GM23338 (cell line): ENCODE data around the gene LAT.

Source experiments
- CTCF ChIP-seq, 2 experiments: fragments of 200-600 bp in 1 of 2; sonication (generic) in 1 of 2; conservative IDR thresholded peaks; 2 replicates each; pipeline versions ENCODE4 v1.5.1 to v1.6.1; 2016 to 2017; ENCODE audit warnings: antibody characterized with exemption in 2 of 2, low read depth in 2 of 2, mild to moderate bottlenecking in 2 of 2, moderate library complexity in 1 of 2
- EZH2 ChIP-seq: fragments of 200-600 bp; sonication (generic); IDR thresholded peaks from one replicate; pipeline ENCODE4 v1.8.0; 2017; ENCODE audit warnings: antibody characterized with exemption, mild to moderate bottlenecking, low read depth; ENCODE audit not compliant: unreplicated experiment
- NANOG ChIP-seq: IDR thresholded peaks from 2 replicates; pipeline ENCODE4 v1.6.1; 2016; ENCODE audit warnings: antibody characterized with exemption, borderline replicate concordance
- POLR2AphosphoS5 ChIP-seq: IDR thresholded peaks from 2 replicates; pipeline ENCODE4 v1.6.1; 2016; ENCODE audit warnings: antibody characterized with exemption, low read depth
- REST ChIP-seq: IDR thresholded peaks from one replicate; pipeline ENCODE4 v1.6.1; 2018; ENCODE audit warnings: antibody characterized with exemption; ENCODE audit not compliant: unreplicated experiment
- ZNF462 ChIP-seq: fragments of 250-450 bp; sonication (Bioruptor Pico); IDR thresholded peaks from 2 replicates; pipeline ENCODE4 v1.5.0; 2020; ENCODE audit warnings: mild to moderate bottlenecking, moderate library complexity

- TF ChIP-seq CTCF (conservative IDR thresholded peaks at IDR 0.05; ENCODE audit: low read depth in 2 of 2) = no peak
- TF ChIP-seq NANOG = no peak
- TF ChIP-seq POLR2AphosphoS5 = no peak
- TF ChIP-seq EZH2 = no peak
- no peak for TF ChIP-seq REST
- no peak for TF ChIP-seq ZNF462
Measured at GRCh38 chr16:28999577-28999976, 14.7 kb downstream of the LAT start.
